GM21447 (cell line): ENCODE results near the gene SPACDR.

ENCODE experiments used
- ATAC-seq: cut with Tn5 transposase; IDR thresholded peaks from one replicate; pipeline ENCODE4 v1.9.1; 2021; ENCODE audit not compliant: unreplicated experiment

SPACDR gene

DNA sequence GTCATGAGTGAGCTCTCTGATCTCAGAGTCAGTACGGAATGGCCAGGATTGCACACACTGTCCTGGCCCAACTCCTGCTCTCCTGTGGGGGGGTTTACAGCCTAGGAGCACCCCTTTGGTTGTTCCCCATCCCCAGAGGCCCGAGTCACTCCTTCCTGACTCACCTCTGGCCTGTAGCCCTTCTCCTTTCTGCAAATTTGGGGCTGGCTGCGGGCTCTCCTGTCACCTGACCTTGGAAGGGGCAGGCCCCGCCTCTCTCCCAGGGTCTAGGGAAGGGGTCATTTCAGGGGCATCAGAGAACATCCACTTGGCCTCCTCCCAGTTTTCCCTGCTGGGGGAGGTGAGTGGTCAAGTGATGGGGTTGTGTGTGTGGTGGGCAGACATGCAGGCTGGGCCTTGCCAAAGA is 21.4 kb upstream of the SPACDR start:
- no peak for ATAC-seq

DNA sequence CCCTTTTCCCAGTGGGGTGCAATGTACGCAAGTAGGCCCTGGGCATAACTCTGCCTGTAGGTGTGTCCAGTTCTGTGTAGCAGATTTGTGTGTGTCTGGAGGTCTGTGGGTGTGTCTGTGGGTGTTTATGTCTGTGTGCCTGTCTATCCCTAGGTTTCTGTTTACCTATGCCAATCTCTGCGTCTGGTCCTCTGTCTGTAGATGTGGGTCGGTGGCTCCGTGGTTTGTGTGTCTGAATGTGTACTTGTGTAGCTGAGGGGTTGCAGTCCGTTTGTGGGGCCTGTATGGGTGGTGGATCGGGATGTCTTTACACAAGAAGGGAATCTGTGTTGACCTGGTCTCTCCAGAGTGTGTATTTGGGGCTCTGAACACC is 20.6 kb upstream of the SPACDR start:
- no peak for ATAC-seq

DNA sequence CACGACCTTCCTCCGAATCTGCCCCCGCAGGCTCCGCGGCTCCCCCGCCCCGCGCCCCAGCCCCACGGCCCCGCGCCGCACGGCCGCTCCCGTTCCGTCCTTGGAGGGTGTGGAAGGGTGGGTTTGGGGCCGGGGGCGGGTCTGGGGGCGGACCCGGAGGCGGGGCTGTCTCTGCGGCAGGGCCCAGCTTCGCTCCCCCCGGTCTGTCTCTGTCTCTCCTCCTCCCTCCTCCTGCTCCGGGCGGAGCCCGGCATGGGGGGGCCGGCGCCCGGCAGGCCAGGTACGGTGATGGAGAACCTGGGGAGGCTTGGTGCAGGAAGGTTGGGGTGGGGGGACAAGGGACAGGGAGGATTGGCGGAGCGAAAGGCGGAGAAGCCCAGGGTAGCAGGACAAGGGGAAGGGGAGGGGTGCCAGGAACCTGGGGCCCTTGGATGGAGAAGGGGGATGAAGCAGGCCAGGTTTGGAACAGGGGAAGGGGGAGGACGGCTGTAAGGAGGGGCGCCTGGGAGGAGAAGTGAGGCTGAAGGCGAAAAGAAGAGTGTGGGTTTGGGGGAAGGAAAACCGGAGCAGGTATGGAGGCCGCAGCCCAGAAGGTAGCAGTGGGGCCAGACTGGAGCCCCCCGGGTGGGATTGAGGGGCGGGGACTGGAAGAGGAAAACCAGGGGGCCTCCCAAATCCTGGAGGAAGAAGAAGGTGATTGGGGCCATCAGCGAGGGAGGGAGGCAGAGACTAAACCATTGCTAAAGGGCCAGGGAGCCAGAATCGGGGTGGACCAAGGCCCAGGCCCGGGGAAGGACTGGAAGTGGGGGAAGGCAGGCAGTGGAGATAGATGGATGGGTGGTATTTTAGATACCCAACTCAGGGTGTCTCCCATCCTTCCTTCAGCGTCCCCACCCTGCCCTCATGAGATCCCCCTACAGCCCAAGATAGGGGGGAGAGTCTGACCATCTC is 19.9 kb upstream of the SPACDR start, which contains the start of gene NYAP1:
NYAP1 (plus strand) TSS at position 206 of the 951 bp plus-strand sequence. CDS start 1,385 bp downstream, outside the sequence.
- ATAC-seq, result peak; percentile 2

DNA sequence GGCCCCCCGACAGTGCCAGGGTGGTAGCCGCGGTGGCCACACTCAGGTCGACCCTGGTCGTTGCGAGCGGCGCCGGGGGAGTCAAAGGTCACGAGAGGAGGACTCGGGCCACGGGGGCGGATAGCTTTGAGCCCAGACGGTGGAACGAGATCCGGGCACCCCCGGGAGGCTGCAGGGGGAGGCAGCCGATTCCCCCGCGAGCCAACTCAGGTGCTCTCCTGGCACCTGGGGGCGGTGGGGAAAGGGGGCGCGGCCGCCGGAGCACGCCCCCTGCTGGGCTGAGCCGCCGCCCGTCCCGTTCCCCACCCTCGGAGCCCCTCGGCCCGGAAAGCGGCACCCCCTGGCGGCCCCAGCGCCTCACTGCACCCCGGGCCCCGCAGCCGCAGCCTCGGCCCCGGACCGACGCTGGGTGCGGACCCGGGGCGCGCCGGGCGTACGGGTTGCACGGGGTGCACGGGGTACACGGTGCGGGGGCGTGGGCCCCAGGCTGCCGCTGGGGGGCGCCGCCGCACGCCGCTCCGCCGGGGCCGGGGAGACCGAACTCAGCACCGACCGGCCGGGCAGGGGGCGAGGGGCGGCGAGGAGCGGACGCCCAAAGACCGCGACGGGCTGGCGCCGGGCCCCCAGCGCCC is 19.1 kb upstream of the SPACDR start:
- peak; percentile 28 for ATAC-seq

DNA sequence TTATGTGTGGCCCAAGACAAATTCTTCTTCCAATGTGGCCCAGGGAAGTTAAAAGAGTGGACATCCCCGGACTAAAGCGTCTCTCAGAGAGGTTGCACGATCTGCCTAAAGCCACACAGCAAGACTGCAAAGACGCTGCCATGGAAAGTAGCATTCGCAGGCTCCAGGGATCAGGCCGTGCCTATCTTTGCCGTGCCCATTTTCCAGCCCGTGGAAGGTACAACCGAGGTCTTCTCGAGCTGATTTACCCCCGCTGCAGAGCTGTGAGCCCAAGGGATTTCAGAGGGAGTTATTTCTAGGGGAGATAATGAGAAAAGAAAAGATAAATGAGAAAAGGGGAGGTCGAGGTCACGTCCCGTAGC is 18.6 kb upstream of the SPACDR start:
- ATAC-seq, result no peak

DNA sequence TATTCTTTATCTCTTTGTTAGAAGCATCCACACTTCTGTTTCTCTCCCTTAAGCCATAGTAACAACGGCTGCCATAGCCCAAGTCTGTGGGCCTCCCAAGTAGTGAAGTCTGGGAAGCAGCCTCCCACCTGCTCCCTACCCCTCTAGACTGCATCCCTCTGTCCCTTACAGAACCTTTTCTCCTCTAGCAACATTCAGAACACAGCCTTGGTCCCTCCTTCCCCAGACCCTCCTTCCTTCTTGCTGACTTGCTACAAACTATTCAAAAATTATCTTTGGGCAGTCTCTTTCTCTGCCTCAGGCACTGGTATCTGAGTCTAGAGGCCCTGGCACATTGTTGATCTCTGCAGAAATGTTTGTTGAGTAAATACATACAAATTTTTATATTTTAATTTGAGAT is 17.4 kb upstream of the SPACDR start:
- ATAC-seq, result no peak

DNA sequence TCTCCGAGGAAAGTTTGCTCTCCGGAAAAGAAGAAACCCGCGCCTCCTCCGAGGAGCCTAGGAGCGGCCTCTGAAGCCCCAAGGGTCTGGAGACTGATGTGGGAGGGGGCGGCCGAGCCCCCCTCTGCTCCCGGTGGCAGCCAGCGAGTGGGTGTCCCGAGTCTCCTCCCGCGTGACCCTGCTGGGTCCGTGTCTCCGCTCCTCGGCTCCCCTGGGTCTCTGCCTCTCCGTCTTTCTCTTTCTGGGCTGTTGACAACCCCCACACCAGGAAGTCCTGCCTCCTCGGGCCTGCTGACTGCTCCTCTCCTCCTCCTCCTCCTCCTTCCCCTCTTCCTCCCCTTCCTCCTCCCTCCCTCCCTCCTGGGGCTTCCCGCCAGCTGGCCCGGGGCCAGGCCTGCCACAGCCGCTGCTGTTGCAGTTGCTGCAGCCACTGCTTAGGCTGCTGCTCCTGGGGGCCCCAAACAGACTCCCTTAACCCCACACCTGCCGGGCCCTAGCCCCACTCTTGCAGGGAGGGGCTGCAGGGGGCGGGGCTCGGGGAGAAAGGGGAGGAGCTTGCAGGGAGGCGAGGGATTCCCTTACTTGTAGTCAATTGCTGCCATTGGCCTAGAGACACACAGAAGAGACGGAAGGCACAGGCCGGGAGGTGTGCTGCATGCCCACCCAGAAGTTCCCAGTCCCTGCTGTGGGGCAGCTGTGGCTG is 15.0 kb upstream of the SPACDR start, which contains the start of gene TSC22D4:
TSC22D4 (minus strand) TSS at position 257 of the 703 bp plus-strand sequence. CDS start 1,176 bp downstream, outside the sequence.
- ATAC-seq, result peak; percentile 67

DNA sequence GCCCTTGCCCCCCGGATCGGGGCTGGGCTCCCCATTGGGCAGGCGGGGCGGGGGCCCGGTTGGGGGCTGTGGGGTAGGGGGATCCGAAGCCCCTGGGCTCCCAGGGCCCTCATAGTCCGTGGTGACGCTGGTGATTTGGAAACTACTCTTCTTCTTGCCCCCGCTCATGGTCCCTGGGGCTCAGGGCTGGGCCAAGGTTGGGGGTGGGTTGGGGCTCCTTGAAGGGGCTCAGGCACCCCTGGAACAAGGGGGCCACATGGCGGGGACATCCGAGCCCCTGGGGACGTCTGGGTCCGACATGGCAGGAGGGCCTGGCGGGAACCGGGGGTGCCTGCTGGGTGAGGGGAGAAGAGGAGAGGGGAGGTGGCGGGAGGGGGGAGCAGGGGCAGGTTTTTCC is 13.8 kb upstream of the SPACDR start:
- ATAC-seq, result no peak

DNA sequence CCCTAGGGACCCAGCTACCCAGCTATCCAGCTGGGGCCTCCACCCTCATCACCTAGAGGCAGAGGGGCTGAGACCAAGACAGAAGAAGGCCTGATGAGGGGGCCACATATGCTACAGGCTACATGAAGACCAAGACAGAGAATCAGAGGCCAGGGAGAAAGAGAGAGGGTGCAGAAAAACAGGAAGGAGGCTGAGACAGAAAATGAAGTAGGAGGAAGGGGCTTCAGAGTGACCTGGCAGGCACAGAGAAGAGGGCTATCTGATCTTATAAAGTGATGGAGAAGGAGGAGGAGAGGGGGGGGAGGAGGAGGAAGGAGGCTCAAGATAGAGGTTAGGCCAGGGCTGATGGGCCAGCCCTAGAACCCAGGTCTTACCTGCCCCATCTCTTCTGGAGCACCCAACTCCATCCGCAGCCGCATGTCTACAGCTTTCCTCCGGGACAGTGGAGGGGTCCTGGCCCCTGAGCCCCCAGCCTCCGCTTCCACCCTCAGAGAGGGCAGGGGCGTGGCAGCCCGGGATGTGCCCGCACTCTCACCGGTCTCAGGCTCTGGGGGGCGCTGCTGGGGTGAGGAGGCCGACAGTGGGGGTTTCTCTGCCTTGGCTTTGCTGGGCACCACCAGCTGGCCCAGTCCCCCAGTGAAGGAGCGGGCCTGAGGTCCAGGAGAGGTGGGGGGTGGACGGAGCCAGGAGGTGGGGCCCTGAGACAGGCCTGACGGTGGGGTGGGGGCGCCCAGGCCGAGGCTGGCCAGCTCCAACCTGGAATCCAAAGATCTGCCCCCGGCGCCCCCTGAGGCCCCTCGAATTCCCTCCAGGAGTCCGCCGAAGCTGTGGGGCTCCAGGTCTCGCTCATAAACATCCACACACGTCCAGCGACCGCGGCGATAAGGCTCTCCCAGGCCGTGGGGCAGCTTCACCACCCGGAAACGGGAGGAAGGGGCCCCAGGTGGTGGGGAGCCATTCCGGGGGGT is 13.1 kb upstream of the SPACDR start:
- no peak for ATAC-seq

DNA sequence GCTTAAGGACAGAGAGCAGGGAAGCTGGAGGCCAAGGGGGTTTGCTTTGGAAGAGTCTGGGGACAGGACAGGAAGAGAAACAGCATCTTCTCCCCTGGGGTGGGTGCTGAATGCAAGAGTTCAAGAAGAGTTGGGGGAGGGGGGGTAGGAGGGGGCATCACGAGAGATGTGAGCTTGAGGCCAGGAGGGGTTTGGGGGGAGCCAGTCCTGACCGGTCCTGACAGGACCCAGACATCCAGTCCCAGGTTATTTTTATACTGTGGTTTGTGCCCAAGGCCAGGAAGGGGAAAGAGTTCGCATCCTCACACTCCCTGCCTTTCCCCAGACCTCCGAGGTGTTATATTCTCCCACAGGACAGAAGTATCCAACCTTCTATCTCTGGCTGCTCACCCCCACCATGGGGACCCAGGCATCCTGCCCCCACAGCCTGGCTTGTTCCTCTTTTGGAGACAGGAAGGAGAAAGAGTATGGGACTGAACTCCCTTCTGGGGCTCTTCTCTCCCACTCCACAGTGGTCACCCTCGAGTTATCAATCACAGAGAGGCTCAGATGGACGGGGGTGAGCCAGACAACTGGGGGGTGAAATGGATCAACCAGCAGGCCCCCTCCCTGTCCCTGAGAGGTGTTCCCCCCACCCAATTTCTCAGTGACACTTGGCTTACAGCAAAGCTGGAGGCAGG is 12.2 kb upstream of the SPACDR start:
- no peak for ATAC-seq

DNA sequence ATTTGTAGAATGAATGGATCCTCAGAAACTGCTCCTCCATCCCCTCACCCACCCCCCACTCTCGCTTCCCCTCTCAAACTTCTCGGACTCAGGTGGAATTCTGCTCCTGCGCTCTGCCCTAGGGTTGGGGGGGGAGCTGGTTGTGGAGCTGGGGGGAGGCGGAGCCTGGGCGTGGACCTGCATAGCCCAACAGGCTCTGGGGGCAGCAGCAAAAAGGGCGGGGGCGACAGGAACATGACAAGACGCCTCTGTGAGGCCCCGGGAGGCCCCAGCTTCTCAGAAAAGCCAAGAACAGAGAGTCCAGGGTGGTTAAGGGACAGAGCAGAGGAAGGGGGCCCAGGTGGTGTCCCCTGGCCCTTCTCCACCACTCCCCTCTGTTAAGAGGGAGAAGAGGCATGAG is 11.5 kb upstream of the SPACDR start:
- ATAC-seq, result no peak

DNA sequence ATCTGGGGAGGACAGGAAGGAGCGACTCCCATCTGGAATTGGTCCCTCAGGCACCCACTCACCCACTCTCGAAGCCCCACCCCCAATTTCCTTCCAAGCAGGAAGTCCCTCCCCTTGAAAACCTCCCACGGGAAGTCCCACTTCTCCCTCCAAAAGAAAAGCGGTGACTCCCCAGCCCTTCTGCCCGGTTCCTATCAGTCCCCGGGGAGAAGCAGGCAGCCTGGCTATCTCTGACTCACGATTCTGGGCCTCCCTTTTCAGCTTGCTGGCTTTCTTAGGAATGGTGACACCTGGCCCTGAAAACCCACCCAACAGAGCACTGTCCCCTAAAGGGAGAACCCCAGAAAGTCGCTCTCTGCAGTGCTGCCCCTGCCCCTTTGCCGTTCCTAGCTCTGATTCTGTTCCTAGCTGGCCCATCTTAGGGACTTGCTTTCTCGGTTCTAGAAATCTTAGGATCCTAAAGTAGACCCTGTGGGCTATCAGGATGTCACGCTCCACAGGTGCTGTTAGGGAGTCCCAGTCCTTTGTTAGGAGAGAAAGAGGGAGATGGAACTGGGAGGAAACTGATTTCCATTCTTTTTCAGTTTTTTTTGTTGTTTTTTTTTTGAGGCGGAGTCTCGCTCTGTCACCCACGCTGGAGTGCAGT is 8.9 kb upstream of the SPACDR start:
- no peak for ATAC-seq

DNA sequence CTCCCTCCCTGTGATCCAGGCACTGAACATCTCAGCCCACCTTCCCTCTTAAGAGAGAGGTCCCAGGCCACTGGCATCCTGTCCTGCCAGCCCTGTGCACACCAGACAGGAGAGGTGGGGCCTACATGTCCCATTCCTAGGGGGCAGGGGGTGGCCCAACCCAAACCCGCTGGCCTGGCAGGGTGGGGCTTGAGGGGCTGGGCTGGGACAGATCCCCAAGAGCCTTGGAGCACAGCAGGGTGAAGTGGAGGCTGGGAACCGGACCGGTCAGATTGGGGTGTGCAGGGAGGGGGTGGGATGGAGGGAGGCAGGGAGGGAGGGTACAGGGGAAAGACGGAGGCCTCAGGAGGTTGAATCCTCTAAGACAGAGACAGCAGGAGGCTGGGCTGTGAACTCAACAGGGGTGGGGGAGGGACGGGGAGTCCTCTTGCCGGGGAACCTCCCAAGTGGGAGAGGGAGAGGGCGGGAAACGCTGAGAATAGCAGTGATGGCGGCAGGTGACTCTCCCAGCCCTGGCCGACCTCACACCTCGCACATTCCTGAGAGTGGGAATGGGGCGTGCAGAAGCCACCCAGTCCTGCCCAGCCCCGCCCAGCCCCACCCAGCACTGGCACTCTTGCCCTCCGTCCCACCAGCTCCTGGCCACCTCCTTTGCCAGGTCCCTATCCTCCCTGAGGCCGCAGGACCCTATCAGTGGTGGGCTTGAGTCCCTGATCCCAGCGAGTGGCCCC is 8.2 kb upstream of the SPACDR start:
- no peak for ATAC-seq

DNA sequence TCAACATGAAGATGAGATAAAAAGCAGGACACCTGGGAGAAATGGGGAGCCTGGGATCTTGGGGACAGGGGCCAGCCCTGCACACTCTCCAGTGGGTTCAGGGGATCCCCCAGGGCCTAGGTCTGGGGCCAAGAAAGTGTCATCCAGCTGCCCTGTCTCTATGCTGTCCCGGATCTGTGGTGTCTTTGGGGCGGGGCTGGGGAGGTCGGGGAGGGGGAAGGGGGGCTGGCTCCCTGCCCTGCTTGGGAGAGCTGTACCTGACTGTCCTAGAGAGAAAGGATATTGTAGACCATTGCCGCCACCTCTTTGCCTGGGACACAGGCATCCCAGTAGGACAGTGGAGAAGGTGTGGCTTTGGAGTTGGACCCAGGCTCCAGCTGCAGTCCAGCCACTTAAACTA is 7.0 kb upstream of the SPACDR start:
- ATAC-seq, result no peak

DNA sequence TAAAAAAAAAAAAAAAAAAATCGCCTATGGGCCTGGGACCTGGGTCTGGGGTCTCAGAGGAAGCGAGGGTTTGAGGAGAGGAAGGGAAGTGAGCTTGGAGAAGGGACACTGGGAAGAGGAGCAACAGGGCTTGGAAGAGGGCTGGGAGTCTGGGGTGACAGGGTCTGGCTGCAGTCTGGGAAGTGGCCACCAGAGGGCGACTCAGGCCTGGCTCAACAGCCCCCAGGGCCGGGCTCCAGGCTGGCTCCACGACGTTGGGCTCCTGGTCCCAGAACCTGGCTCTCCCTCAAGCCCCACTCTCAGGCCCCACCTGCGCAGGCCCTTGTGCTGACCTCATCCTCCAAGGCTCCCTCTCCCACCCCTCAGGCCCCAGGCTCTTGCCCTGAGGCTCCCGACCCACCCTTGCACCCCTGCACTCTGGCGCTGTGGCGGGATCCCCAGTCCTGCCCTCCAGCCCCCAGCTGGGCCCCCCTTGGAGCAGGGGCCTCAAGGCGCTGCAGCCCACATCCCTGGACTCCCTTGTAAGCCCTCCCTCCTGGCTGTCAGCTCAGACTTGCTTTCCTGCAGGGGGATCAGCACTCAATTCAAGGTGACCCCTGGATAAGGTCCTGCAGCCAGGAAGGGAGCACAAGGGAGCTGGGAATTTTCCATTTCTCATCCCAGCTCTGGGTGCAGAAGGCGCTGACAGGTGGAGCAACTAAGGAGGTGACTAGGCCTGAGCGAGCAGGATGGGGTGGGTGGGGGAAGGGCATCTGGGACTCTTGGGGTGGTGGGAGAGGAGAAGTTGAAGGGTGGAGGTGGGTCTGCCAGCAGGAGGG is 5.4 kb upstream of the SPACDR start:
- no peak for ATAC-seq

DNA sequence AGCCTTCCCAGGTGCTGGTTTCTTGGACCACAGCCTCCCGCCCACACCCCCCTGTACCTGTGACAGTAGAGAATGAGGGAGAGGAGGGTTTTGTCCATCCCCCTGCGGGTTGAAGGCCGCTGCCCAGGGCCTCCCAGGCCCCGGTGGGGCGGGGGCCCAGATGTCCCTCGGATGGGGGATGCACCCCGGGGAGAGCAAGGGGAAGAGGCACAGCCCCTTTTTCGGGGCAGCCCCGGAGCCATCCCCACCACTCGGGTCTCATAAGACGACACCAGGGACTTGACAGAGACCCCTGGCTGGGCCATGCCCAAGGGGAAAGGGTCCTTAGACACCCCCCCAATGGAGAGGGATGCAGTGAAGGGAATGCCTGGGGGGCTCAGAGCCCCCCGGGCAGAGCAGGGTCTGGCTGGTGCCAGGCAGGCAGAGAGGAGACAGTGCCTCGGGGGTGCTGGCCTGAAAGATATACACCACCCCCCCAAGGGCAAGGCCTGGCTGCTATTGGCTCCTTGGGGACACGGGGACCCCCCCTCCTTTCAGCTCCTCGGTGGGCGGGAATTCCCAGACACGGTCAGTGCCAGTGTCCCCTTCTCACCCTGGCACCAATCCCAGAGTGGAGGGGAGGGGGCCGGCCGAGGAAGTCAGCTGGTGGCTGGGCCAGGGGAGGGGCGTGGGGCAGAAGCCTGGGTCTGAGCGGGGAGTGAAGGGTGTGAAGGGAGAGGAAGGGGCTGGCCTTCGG is 3.7 kb upstream of the SPACDR start:
- ATAC-seq, result no peak
